Tibial nerve (tissue), 4 donors: Measurements from ENCODE around the gene PKNOX2.

Source experiments
- EP300 ChIP-seq, 2 donors: sonication (generic); formaldehyde crosslinking; IDR thresholded peaks; one replicate each; pipeline ENCODE4 v1.6.1; 2017; ENCODE audit warnings: antibody characterized with exemption in 2 of 2, mild to moderate bottlenecking in 1 of 2
- TF ChIP-seq, protein P1 (sequence below), 5 experiments: fragments of 200-600 bp in 3 of 5; fragments of 450-650 bp in 2 of 5; sonication (generic) in 3 of 5; IDR thresholded peaks; one replicate each; pipeline ENCODE4 v1.5.1; 2016 to 2019; ENCODE audit warnings: antibody characterized with exemption in 5 of 5, mild to moderate bottlenecking in 3 of 5, moderate library complexity in 2 of 5

DNA sequence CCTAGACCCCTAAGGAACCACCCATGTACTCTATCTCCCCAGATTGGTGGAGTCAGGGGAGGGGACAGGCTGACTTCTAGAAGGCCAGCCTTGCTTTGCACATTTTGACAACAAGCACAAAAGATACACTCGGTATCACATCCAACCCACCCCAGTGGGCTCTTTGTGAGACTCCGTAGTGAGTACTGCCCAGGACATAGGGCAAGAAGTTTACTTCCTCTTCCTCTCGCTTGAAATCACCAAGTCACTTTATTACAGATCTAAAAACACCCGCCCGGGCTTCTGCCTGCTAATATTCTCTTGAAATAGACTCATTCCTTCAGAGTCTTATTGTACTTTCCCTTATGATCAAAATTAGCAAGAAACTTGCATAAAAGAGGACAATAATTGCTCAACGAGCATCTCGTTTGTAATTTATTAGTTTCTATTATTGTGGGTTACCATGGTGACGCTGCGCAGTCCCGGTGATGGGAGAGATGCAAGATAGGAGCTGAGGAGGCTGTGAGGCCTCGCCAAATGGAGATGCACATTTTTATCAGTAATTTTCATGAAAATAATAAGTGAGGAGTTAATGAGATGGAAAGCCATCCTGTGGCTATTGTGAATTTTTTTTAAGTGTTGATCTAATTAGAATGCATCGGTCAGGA lies 234.6 kb downstream of the PKNOX2 start:
- TF ChIP-seq, protein P1, sequence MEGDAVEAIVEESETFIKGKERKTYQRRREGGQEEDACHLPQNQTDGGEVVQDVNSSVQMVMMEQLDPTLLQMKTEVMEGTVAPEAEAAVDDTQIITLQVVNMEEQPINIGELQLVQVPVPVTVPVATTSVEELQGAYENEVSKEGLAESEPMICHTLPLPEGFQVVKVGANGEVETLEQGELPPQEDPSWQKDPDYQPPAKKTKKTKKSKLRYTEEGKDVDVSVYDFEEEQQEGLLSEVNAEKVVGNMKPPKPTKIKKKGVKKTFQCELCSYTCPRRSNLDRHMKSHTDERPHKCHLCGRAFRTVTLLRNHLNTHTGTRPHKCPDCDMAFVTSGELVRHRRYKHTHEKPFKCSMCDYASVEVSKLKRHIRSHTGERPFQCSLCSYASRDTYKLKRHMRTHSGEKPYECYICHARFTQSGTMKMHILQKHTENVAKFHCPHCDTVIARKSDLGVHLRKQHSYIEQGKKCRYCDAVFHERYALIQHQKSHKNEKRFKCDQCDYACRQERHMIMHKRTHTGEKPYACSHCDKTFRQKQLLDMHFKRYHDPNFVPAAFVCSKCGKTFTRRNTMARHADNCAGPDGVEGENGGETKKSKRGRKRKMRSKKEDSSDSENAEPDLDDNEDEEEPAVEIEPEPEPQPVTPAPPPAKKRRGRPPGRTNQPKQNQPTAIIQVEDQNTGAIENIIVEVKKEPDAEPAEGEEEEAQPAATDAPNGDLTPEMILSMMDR (IDR thresholded peaks at IDR 0.05), result no peak
- TF ChIP-seq EP300 (IDR thresholded peaks at IDR 0.05), result no peak
